GM13977 (cell line): ENCODE data around the gene TGFBRAP1.

ENCODE experiments used
- DNase-seq: peaks from one replicate; pipeline ENCODE4 v3.0.0; 2012; ENCODE audit warnings: low spot score
- CTCF ChIP-seq: IDR thresholded peaks from 2 replicates; pipeline ENCODE4 v1.5.1; 2012; ENCODE audit warnings: mild to moderate bottlenecking, control low read depth; ENCODE audit not compliant: insufficient read depth; ENCODE audit errors: extremely low read depth, missing control alignments
- in situ Hi-C: fragments of 300-500 bp; cut with MboI; formaldehyde crosslinking; loops from one replicate; pipeline ENCODE4 v1.12.0; 2022; ENCODE audit warnings: low sequenced_read_pairs, low pct_unique_long_range_greater_than_20kb, mixed read lengths, inconsistent platforms; ENCODE audit not compliant: unreplicated experiment

TGFBRAP1 gene

GRCh38 chr2:105296017-105296611 is 33.4 kb downstream of the TGFBRAP1 start:
- no peak for TF ChIP-seq CTCF
- in situ Hi-C loops = no loop called here
- no peak for DNase-seq

DNA sequence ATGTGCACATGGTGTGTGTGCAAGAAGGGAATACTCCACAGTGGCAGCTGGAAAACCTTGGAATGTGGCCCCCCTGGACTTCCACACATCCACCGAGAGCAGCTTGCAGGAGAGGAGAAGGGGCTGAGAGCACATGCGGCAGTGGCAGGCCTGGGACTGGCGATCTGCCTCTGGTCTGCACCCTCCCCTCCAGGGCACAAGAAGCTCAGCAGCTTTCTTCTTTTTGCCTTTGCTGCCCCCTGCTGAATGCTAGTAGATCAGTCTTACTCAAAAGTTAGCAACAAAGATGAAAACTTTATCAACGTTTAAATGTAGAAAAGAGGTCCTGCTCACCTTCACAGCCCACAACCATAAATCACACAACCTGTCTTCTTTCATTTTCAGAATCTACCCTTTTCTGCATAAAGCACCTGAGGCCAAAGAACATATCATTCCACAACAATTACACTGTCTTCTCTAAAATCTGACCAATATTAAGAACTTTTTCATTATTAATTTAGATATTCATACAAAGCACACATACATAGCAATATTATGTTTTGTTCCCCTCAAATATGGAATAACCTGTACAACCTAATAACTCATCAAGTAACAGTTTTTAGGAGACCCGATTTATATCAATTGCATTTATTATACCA is 34.6 kb downstream of the TGFBRAP1 start:
- TF ChIP-seq CTCF = peak; percentile 61
- in situ Hi-C loops = no loop called here
- peak; percentile 45 for DNase-seq

GRCh38 chr2:105294046-105294445 is 35.5 kb downstream of the TGFBRAP1 start:
- in situ Hi-C loops = no loop called here
- no peak for DNase-seq
- no peak for TF ChIP-seq CTCF

DNA sequence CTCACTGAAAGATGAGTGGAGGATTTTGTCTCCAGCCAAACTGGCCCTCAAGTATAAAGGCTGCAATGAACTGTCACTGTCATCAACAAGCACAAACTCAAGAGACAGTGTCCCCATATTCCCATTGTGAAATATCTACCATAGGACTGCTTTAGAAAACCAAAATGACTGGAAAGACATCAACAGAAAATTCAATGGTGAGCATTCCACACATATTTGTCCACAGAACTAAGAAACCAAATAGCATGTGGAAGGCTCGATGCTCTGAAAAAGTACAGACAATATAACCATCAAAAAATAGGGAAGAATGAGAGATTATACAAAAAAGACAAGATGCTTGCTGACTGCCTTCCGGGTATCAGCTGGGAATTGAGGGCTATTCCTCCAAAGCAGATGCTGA is 37.6 kb downstream of the TGFBRAP1 start:
- in situ Hi-C loops = no loop called here
- TF ChIP-seq CTCF = no peak
- no peak for DNase-seq

DNA sequence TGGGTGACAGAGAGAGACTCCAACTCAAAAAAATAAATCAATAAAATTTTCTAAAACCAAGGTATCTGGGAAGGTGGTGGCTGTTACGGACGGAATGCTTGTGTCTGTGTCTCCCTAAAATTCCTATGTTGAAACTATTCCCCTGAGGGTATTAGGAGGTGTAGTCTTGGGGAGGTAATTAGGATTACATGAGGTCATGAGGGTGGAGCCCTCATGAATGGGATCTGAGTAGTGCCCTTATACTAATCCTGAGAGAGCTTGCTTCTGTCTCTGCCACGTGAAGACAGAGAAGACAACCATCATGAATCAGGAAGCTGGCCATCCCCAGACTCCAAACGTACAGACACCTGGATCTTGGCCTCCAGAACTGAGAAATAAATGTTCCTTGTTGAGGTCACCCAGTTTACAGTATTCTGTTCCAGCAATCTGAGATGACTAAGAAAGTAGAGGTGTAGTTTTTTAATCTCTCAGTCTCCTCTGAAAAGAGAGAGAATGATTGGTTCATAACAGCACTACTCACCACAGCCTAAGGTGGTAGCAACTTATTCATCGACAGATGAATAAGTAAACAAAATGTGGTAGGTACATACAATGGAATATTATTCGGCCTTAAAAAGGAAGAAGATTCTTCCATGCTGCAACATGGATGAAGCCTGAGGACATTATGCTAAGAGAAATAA is 38.4 kb downstream of the TGFBRAP1 start:
- in situ Hi-C loops = no loop called here
- DNase-seq = no peak
- no peak for TF ChIP-seq CTCF

DNA sequence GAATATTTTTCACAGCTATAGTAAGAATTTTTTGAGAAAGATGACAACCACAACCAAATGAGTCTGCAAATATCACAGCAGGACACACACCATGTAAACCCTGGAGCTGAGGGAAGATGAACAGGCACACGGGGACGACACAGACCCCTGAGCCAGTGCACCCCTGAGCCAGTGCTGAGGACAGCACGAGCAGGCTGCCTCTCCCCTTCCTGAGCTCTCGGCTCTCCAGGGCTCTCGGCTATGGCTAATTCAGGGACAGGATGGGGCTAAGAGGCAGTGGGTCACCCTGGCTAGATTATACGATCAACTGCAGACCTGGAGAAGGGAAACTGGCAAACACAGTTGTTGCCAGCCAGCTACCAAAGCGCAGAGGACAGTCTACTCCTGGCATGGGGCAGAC is 41.4 kb downstream of the TGFBRAP1 start:
- in situ Hi-C loops = no loop called here
- DNase-seq = no peak
- TF ChIP-seq CTCF = no peak
